ENCODE data around the gene GRK5.

Gene GRK5

DNA sequence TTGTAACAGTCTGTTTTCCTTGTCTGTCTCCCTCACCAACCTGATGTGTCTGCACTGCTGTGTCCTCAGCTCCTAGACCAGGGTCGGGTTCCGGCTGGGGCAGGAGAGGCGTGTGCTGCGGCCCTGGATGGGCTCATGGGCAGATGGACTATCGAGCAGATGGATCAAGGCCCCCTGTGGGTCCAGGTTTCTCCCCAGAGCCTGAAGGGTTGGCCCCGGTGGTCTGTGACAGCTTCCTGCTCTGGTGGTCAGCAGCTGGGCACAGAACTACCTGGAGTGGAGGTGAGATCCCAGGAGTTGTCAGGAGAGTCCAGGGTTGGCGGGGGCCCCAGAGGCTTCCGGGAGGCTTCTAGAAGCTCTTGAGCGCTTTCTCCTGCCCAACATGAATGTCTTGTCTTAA, 75.1 kb downstream of the GRK5 start:
- TF ChIP-seq, protein P1, sequence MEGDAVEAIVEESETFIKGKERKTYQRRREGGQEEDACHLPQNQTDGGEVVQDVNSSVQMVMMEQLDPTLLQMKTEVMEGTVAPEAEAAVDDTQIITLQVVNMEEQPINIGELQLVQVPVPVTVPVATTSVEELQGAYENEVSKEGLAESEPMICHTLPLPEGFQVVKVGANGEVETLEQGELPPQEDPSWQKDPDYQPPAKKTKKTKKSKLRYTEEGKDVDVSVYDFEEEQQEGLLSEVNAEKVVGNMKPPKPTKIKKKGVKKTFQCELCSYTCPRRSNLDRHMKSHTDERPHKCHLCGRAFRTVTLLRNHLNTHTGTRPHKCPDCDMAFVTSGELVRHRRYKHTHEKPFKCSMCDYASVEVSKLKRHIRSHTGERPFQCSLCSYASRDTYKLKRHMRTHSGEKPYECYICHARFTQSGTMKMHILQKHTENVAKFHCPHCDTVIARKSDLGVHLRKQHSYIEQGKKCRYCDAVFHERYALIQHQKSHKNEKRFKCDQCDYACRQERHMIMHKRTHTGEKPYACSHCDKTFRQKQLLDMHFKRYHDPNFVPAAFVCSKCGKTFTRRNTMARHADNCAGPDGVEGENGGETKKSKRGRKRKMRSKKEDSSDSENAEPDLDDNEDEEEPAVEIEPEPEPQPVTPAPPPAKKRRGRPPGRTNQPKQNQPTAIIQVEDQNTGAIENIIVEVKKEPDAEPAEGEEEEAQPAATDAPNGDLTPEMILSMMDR (IDR thresholded peaks at IDR 0.05; ENCODE audit: low read depth, low read length, missing control alignments), result no peak
- DNase-seq, result no peak

DNA sequence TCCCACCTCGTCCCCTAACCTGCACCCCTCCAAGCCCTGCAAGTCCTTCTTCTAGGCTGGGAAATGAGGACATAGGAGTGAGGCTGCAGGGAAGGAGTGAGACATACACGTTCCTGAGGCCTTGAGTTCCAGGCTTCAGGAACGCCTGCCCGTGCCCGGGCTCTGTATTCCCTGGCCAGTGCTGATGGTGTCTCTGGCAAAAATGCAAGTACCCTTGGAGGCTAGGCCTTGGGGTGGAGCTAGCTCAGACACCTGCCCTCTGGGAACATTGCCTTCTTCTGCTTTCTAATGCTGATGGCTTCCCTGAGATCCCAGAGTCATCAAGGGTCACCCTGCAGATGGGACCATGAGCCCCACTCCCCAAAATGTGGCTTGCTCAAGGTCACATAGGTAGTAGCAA, 76.0 kb downstream of the GRK5 start:
- no peak for DNase-seq
- no peak overlapping the region for H3K27ac ChIP-seq
- in situ Hi-C loops (cut with HindIII; ENCODE audit: low pct_ligation_motif_present, low sequenced_read_pairs), result no loop called here
- H3K4me3 ChIP-seq (ENCODE audit: low read depth, low read length), result no peak overlapping the region
- H3K27me3 ChIP-seq (replicated peaks), result no peaks in the 10 kb centered on the region
- TF ChIP-seq, protein P1 (IDR thresholded peaks at IDR 0.05; ENCODE audit: low read depth, low read length, missing control alignments), result no peak
- H3K36me3 ChIP-seq (replicated peaks), result no peaks in the 10 kb centered on the region

More for the DNA sequence above, 75.1 kb downstream of the GRK5 start:
- H3K27me3 ChIP-seq (replicated peaks), result no peaks in the 10 kb centered on the region
- no peaks in the 10 kb centered on the region for H3K36me3 ChIP-seq (replicated peaks)
- in situ Hi-C loops (cut with HindIII; ENCODE audit: low pct_ligation_motif_present, low sequenced_read_pairs), result no loop called here
- H3K4me3 ChIP-seq (ENCODE audit: low read depth, low read length), result no peak overlapping the region
- no peak overlapping the region for H3K27ac ChIP-seq

DNA sequence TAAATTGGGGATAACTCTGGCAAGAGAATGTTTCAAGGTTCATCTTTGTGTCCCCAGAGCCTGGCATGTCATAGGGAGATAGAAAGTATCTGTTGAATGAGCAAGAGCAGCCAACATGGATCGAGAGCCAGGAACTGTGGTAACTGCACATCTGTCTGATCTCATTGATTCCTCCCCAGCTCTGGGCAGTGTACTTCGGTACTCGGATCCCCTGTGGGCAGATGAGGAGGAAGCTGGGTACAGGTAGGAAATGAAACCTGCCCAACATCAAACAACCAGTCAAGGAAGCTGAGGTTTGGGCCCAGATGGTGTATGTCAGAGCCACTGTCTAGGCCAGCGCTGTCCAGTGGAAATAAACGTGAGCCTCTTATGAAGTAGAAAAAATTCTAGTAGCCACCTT, 76.4 kb downstream of the GRK5 start:
- in situ Hi-C loops (cut with HindIII; ENCODE audit: low pct_ligation_motif_present, low sequenced_read_pairs), result no loop called here
- Histone ChIP-seq H3K4me3 (ENCODE audit: low read depth, low read length) (no peak overlapping the region), H3K27ac (no peak overlapping the region), H3K36me3 (replicated peaks) (no peaks in the 10 kb centered on the region), H3K27me3 (replicated peaks) (no peaks in the 10 kb centered on the region)
- no peak for DNase-seq
- TF ChIP-seq, protein P1 (IDR thresholded peaks at IDR 0.05; ENCODE audit: low read depth, low read length, missing control alignments), result no peak

DNA sequence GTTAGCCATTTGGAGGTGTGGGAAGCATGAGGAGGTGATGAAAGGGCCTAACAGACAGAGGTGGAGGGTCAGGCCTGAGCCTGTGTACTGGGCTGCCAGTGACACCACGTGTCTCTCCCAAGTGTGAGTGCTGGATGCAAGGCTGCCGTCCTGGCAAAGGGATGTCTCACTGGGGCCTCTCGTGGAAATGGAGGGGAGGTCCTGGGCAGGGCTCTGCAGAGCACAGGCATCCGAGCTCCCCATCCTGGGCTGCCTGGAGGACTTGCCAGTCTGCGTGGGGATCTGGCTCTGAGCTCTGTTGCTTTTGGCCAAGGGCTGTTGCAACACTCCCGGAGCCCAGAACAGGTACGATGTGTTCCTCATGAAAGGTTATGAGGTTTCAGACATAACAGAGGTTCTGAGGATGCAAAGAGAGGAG, 77.3 kb downstream of the GRK5 start:
- no peak overlapping the region for H3K4me3 ChIP-seq (ENCODE audit: low read depth, low read length)
- in situ Hi-C loops (cut with HindIII; ENCODE audit: low pct_ligation_motif_present, low sequenced_read_pairs), result no loop called here
- TF ChIP-seq, protein P1 (IDR thresholded peaks at IDR 0.05; ENCODE audit: low read depth, low read length, missing control alignments), result no peak
- H3K27ac ChIP-seq, result no peak overlapping the region
- no peak for DNase-seq
- no peaks in the 10 kb centered on the region for H3K27me3 ChIP-seq (replicated peaks)
- H3K36me3 ChIP-seq (replicated peaks), result no peaks in the 10 kb centered on the region

DNA sequence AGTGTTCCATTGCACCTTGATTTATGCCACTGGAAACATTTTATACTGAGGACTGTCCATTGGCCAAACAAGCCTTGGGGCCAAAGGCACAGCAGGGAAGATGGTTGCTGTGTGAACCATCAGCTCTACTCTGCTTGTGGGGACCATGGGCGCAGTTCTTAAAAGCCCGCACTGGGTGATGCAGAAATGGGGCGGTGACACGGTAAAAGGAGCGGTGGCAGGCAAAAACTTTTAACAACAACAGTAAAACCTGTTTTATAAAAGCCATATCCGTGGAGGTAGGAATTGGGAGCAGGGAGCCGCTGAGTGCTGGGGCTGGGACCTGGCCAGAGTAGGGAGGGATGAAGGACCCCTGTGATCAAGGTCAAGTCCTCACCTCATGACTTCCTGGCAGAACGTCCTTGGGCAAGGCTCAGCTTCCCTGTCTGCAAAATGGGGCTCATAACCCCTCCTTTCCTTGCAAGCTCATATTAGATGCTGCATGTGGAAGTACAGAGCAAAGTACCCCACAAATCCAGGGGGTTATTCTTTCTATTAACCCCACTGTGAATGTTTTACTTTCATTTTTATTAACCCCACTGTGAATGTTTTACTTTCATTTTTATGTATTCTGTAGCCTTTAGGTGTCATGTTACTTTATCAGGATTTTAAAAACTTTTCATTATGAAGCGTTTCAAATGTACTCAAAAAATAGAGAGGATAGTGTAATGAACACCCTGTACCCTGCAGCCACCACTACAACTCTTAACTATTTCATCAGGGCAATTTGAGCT, 78.3 kb downstream of the GRK5 start:
- Histone ChIP-seq H3K4me3 (ENCODE audit: low read depth, low read length) (no peak overlapping the region), H3K27ac (no peak overlapping the region), H3K27me3 (replicated peaks) (no peaks in the 10 kb centered on the region), H3K36me3 (replicated peaks) (no peaks in the 10 kb centered on the region)
- in situ Hi-C loops (cut with HindIII; ENCODE audit: low pct_ligation_motif_present, low sequenced_read_pairs), result no loop called here
- DNase-seq, result no peak
- TF ChIP-seq, protein P1 (IDR thresholded peaks at IDR 0.05; ENCODE audit: low read depth, low read length, missing control alignments), result no peak

DNA sequence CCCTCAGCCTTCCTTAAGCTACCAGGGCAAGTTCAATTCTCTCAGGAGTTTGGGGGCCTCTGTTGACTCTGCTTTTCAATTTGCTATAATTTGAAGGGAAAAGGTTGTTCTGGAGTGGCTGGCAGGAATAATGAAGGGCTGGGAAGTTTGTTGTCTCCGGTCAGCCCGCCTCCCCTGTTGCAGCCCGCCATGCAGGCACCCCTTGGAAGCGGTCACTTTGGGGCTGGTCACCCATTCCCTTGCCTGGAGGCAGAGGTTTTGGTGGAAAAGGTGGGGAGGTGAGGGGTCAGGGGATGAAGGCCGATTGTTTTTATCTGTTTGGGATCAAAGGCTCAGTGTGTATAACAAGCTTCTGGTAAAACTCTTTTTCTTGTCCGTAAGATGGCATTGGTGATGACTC, 79.1 kb downstream of the GRK5 start:
- TF ChIP-seq, protein P1 (IDR thresholded peaks at IDR 0.05; ENCODE audit: low read depth, low read length, missing control alignments), result no peak
- in situ Hi-C loops (cut with HindIII; ENCODE audit: low pct_ligation_motif_present, low sequenced_read_pairs), result no loop called here
- Histone ChIP-seq H3K4me3 (ENCODE audit: low read depth, low read length) (no peak overlapping the region), H3K27me3 (replicated peaks) (no peaks in the 10 kb centered on the region), H3K36me3 (replicated peaks) (no peaks in the 10 kb centered on the region), H3K27ac (no peak overlapping the region)
- no peak for DNase-seq

Data from brain microvascular endothelial cell (primary cell).